K562 (cell line): ENCODE measurements around the gene NAIF1. TPM values are rescaled to one million over a fixed set of nuclear protein-coding genes. Genes with fewer than 3 reads are reported as not detected.

Experiments
- ATAC-seq: fragments of 200-7000 bp; cut with Tn5 transposase; 3 replicates; pipeline ENCODE4 v1.9.1; 2020; ENCODE audit warnings: moderate library complexity
- BruUV-seq: library from RNA; stranded (reverse); fragments of 400-500 nt; replicated peaks from 2 replicates; lab custom pipeline; 2021; lab: Mats Ljungman, UMichigan
- CTCF ChIA-PET: fragments of 300-600 bp; formaldehyde crosslinking; extraction: SDS; loops from one replicate; lab custom pipeline; 2021; ENCODE audit warnings: low intra/inter-chr PET ratio; lab: Yijun Ruan, JAX
- POLR2A ChIA-PET: fragments of 300-600, 350-650 bp; sonication (Branson Sonifier 250); formaldehyde crosslinking; extraction: SDS; loops from one replicate; lab custom pipeline; 2021; ENCODE audit warnings: antibody characterized with exemption, inconsistent platforms; lab: Yijun Ruan, JAX
- DNase-seq, 4 experiments: peaks; one replicate each; pipeline versions ENCODE4 v3.0.0 to v3.0.0-alpha.2; 2011 to 2018; ENCODE audit warnings: low spot score in 3 of 4, mixed read lengths in 3 of 4; ENCODE audit errors: extremely low read depth in 1 of 4
- FAIRE-seq: peaks from 2 replicates; lab custom pipeline; 2011; peaks lifted over from hg19 to GRCh38; lab: Jason Lieb, UNC
- H2AFZ ChIP-seq: 2 replicates; pipeline ENCODE4 v1.6.0; 2011; ENCODE audit warnings: low read depth, low read length, control low read depth, inconsistent platforms
- H3K27ac ChIP-seq: fragments of 200-600 bp; 3 replicates; pipeline ENCODE4 v1.8.0; 2011; ENCODE audit warnings: low read depth, mild to moderate bottlenecking, control low read depth, inconsistent platforms, low read length, moderate library complexity, mixed read lengths; ENCODE audit errors: extremely low read depth
- H3K27me3 ChIP-seq, 2 experiments: fragments of 300-600 bp in 1 of 2; 2 replicates in 1 of 2; 3 replicates in 1 of 2; pipeline versions ENCODE4 v1.6.0 to v1.8.0; 2011; ENCODE audit warnings: inconsistent platforms in 2 of 2, low read length in 2 of 2, mild to moderate bottlenecking in 1 of 2, mixed read lengths in 1 of 2, moderate library complexity in 1 of 2; ENCODE audit not compliant: control insufficient read depth in 2 of 2, insufficient read depth in 2 of 2
- H3K36me3 ChIP-seq: fragments of 300-600 bp; 3 replicates; pipeline ENCODE4 v1.8.0; 2011; ENCODE audit warnings: mild to moderate bottlenecking, low read length, inconsistent platforms; ENCODE audit not compliant: control insufficient read depth, insufficient read depth
- H3K4me1 ChIP-seq, 2 experiments: fragments of 200-600 bp in 1 of 2; replicated peaks in 1 of 2; 2 replicates in 1 of 2; 3 replicates in 1 of 2; pipeline versions ENCODE4 v1.5.1 to v1.8.0; 2011; ENCODE audit warnings: inconsistent platforms in 2 of 2, low read length in 2 of 2, mild to moderate bottlenecking in 1 of 2, mixed read lengths in 1 of 2, moderate library complexity in 1 of 2; ENCODE audit not compliant: control insufficient read depth in 2 of 2, insufficient read depth in 2 of 2
- H3K4me2 ChIP-seq: 2 replicates; pipeline ENCODE4 v1.6.1; 2011; ENCODE audit warnings: low read length, control low read depth, inconsistent platforms, mixed read lengths; ENCODE audit not compliant: insufficient read depth
- H3K4me3 ChIP-seq: fragments of 200-600 bp; sonication (generic), shearing (Covaris generic); 2 replicates; pipeline ENCODE4 v1.5.1; 2016; ENCODE audit warnings: control low read depth, inconsistent platforms
- H3K79me2 ChIP-seq: fragments of 200-600 bp; 3 replicates; pipeline ENCODE4 v1.8.0; 2011; ENCODE audit warnings: low read length, inconsistent platforms; ENCODE audit not compliant: control insufficient read depth, insufficient read depth
- H3K9ac ChIP-seq, 2 experiments: 2 replicates each; pipeline versions ENCODE4 v1.6.0 to v1.6.1; 2011; ENCODE audit warnings: low read depth in 2 of 2, low read length in 2 of 2, control low read depth in 1 of 2, inconsistent platforms in 1 of 2, mild to moderate bottlenecking in 1 of 2, mixed read lengths in 1 of 2; ENCODE audit not compliant: insufficient read depth in 1 of 2
- H3K9me1 ChIP-seq: one replicate; pipeline ENCODE4 v1.6.0; 2011; ENCODE audit warnings: inconsistent platforms, mild to moderate bottlenecking, low read length, moderate library complexity; ENCODE audit not compliant: control insufficient read depth, insufficient read depth
- H3K9me3 ChIP-seq: replicated peaks from 2 replicates; pipeline ENCODE4 v1.5.1; 2011; ENCODE audit warnings: low read depth, low read length, inconsistent platforms; ENCODE audit not compliant: control insufficient read depth, insufficient read depth
- H4K20me1 ChIP-seq: replicated peaks from 2 replicates; pipeline ENCODE4 v1.6.1; 2011; ENCODE audit warnings: low read length, inconsistent platforms, mixed read lengths; ENCODE audit not compliant: control insufficient read depth, insufficient read depth
- BMI1 ChIP-seq: fragments of 150-350 bp; IDR thresholded peaks from 2 replicates; pipeline ENCODE4 v1.6.1; 2014; ENCODE audit warnings: low read length
- CBX1 ChIP-seq: sonication (generic); IDR thresholded peaks from 2 replicates; pipeline ENCODE4 v1.6.1; 2016; ENCODE audit warnings: antibody characterized with exemption, low read depth, mild to moderate bottlenecking
- HLTF ChIP-seq: fragments of 450-650 bp; IDR thresholded peaks from 2 replicates; pipeline ENCODE4 v1.6.1; 2016
- KAT2B ChIP-seq: IDR thresholded peaks from one replicate; pipeline ENCODE4 v1.6.1; 2012; ENCODE audit warnings: low read depth, mild to moderate bottlenecking, control low read depth, inconsistent platforms, low read length, moderate library complexity
- NFXL1 ChIP-seq: fragments of 450-650 bp; formaldehyde crosslinking; IDR thresholded peaks from 2 replicates; pipeline ENCODE4 v1.4.0; 2021; ENCODE audit warnings: mild to moderate bottlenecking
- POLR2AphosphoS5 ChIP-seq: IDR thresholded peaks from 2 replicates; pipeline ENCODE4 v1.6.1; 2011; ENCODE audit warnings: mild to moderate bottlenecking, low read depth, low read length, moderate library complexity; ENCODE audit not compliant: control insufficient read depth, insufficient read depth
- RBBP5 ChIP-seq: fragments of 200-600 bp; sonication (generic); IDR thresholded peaks from 2 replicates; pipeline ENCODE4 v1.6.1; 2012; ENCODE audit warnings: borderline replicate concordance, mild to moderate bottlenecking, low read length, control low read depth, inconsistent platforms; ENCODE audit not compliant: insufficient read depth, poor library complexity, severe bottlenecking
- SIN3A ChIP-seq, 2 experiments: fragments of 150-350 bp in 1 of 2; IDR thresholded peaks; 2 replicates each; pipeline ENCODE4 v1.6.1; 2011 to 2016; ENCODE audit warnings: borderline replicate concordance in 2 of 2, low read depth in 2 of 2, low read length in 2 of 2, mild to moderate bottlenecking in 2 of 2, moderate library complexity in 2 of 2; ENCODE audit not compliant: control insufficient read depth in 1 of 2
- SIX5 ChIP-seq, 2 experiments: IDR thresholded peaks; 2 replicates each; pipeline ENCODE4 v1.6.1; 2011; ENCODE audit warnings: low read length in 2 of 2, borderline replicate concordance in 1 of 2, low read depth in 1 of 2, mild to moderate bottlenecking in 1 of 2, moderate library complexity in 1 of 2; ENCODE audit not compliant: insufficient read depth in 1 of 2
- SNIP1 ChIP-seq: fragments of 450-650 bp; IDR thresholded peaks from 2 replicates; pipeline ENCODE4 v1.7.1; 2017; ENCODE audit warnings: low read depth, mild to moderate bottlenecking
- SREBF1 ChIP-seq: fragments of 150-350 bp; IDR thresholded peaks from 2 replicates; pipeline ENCODE4 v1.6.1; 2014; ENCODE audit warnings: antibody characterized with exemption, low read depth, low read length, borderline replicate concordance
- TAF1 ChIP-seq: IDR thresholded peaks from 2 replicates; pipeline ENCODE4 v1.6.1; 2011; ENCODE audit warnings: mild to moderate bottlenecking, low read length, moderate library complexity; ENCODE audit not compliant: insufficient read depth, control insufficient read depth, severe bottlenecking; ENCODE audit errors: extremely low read depth
- ZBTB9 ChIP-seq: fragments of 450-650 bp; formaldehyde crosslinking; IDR thresholded peaks from 2 replicates; pipeline ENCODE4 v1.4.0; 2020; ENCODE audit warnings: mild to moderate bottlenecking, moderate library complexity
- ZKSCAN8 ChIP-seq: fragments of 200-800 bp; sonication (Bioruptor generic); IDR thresholded peaks from 2 replicates; pipeline ENCODE4 v1.6.1; 2016; ENCODE audit warnings: missing genetic modification characterization, missing compliant biosample characterization
- ZNF133 ChIP-seq: fragments of 250-450 bp; sonication (Bioruptor Pico); IDR thresholded peaks from 2 replicates; pipeline ENCODE4 v1.4.0; 2020; ENCODE audit warnings: mild to moderate bottlenecking
- ZNF282 ChIP-seq: sonication (generic); formaldehyde crosslinking; IDR thresholded peaks from 2 replicates; pipeline ENCODE4 v1.8.1; 2023; ENCODE audit warnings: missing genetic modification reagents
- ZSCAN29 ChIP-seq: fragments of 450-650 bp; IDR thresholded peaks from 2 replicates; pipeline ENCODE4 v1.6.1; 2017
- WGBS: fragments of 100-300 bp; shearing (Covaris generic); methylation state at CpG from one replicate; pipeline ENCODE4 v1.1.6; 2016; ENCODE audit warnings: low coverage, mixed read lengths; ENCODE audit not compliant: insufficient coverage; ENCODE audit errors: missing lambda C conversion rate; 5-methylcytosine and 5-hydroxymethylcytosine counted together
- in situ Hi-C: fragments of 300-500 bp; cut with MboI; formaldehyde crosslinking; loops from 4 replicates; pipeline ENCODE4 v1.15.0; 2018; ENCODE audit warnings: inconsistent platforms, mixed read lengths
- intact Hi-C: fragments of 100-400 bp; cut with micrococcal nuclease; formaldehyde crosslinking; loops from 2 replicates; pipeline ENCODE4 v1.14.2; 2022
- polyA plus RNA-seq, 8 experiments: library from polyadenylated mRNA; depleted of rRNA in 4 of 8; stranded (reverse) in 5 of 8; unstranded in 3 of 8; fragments of >200 nt; fragmentation: Nextera tagmentation in 2 of 8; fragmentation: Illumina TruSeq in 1 of 8; extraction: Ambion mirVana in 2 of 8; extraction: Trizol in 1 of 8; gene quantifications; 2 replicates each; pipeline versions ENCODE4 v1.2.1 to v1.2.3, GENCODE V29; 2011 to 2014; ENCODE audit warnings: inconsistent platforms in 1 of 8, missing spikeins in 1 of 8
- total RNA-seq, 7 experiments: library from RNA; depleted of rRNA in 6 of 7; stranded (reverse); fragments of >200 nt in 6 of 7; fragmentation: Illumina TruSeq in 2 of 7; extraction: Trizol in 2 of 7; gene quantifications; 2 replicates each; pipeline versions ENCODE4 v1.2.1 to v1.2.3, GENCODE V29; 2011 to 2021; ENCODE audit warnings: low replicate concordance in 1 of 7
- TF ChIP-seq, protein P1 (sequence below), 2 experiments: fragments of 450-650 bp in 1 of 2; sonication (generic) in 1 of 2; formaldehyde crosslinking in 1 of 2; IDR thresholded peaks in 1 of 2; conservative IDR thresholded peaks in 1 of 2; 2 replicates each; pipeline versions ENCODE4 v1.6.1 to v1.8.1; 2016 to 2023; ENCODE audit warnings: mild to moderate bottlenecking in 2 of 2, moderate library complexity in 2 of 2, inconsistent platforms in 1 of 2, missing genetic modification reagents in 1 of 2
- TF ChIP-seq, protein P2 (sequence below): fragments of 250-450 bp; sonication (Bioruptor Pico); IDR thresholded peaks from 2 replicates; pipeline ENCODE4 v1.9.0; 2021; ENCODE audit warnings: mild to moderate bottlenecking, inconsistent platforms

NAIF1 gene
- total and polyA plus RNA-seq, 9 of the 15 experiments (the other 6 are each of a cell fraction or from before 2014, with no cell fraction given), result 4.8 to 26.6 (median 17.2) TPM

GRCh38 chr9:128045831-128046230 is 21.3 kb downstream of the NAIF1 start:
- BruUV-seq, result no TSS peak

More at GRCh38 chr9:128045831-128046230, 21.3 kb downstream of the NAIF1 start:
- FAIRE-seq, result no peak
- no peaks in the 10 kb centered on the region for H3K36me3 ChIP-seq
- no peak overlapping the region for H3K4me2 ChIP-seq
- H3K4me3 ChIP-seq, result no peak overlapping the region
- no peak overlapping the region for H2AFZ ChIP-seq
- no peaks in the 10 kb centered on the region for H3K79me2 ChIP-seq
- no peaks in the 10 kb centered on the region for H3K9me1 ChIP-seq
- H3K9ac ChIP-seq, result no peak overlapping the region
- intact Hi-C loops (no loop called here), in situ Hi-C loops (no loop called here)
- ChIA-PET CTCF (no interaction called here), POLR2A (interaction anchor here (1.1 to 1.5 kb wide), 3 partner anchors 17 to 30 kb away, joined by 3 to 4 read pairs (median 3); partner anchors contain the start of gene NAIF1)
- TF ChIP-seq RBBP5 (no peak), BMI1 (no peak), POLR2AphosphoS5 (no peak), ZNF282 (CRISPR knock-in tag) (no peak), SIN3A (IDR thresholded peaks at IDR 0.05; ENCODE audit: borderline replicate concordance in 2 of 2, control insufficient read depth in 1 of 2, low read depth in 2 of 2, low read length in 2 of 2) (no peak), SNIP1 (no peak), ZBTB9 (no peak), CBX1 (no peak), SREBF1 (no peak), TAF1 (no peak), KAT2B (no peak), SIX5 (IDR thresholded peaks at IDR 0.05; ENCODE audit: borderline replicate concordance in 1 of 2, insufficient read depth in 1 of 2, low read depth in 1 of 2, low read length in 2 of 2) (no peak), HLTF (no peak), NFXL1 (CRISPR knock-in tag) (no peak), ZNF133 (CRISPR knock-in tag) (no peak), ZKSCAN8 (CRISPR knock-in tag) (no peak), ZSCAN29 (no peak)
- TF ChIP-seq, protein P1, sequence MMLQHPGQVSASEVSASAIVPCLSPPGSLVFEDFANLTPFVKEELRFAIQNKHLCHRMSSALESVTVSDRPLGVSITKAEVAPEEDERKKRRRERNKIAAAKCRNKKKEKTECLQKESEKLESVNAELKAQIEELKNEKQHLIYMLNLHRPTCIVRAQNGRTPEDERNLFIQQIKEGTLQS (IDR thresholded peaks at IDR 0.05), result no peak
- TF ChIP-seq, protein P1 (CRISPR knock-in tag; conservative IDR thresholded peaks at IDR 0.05), result no peak
- TF ChIP-seq, protein P2, sequence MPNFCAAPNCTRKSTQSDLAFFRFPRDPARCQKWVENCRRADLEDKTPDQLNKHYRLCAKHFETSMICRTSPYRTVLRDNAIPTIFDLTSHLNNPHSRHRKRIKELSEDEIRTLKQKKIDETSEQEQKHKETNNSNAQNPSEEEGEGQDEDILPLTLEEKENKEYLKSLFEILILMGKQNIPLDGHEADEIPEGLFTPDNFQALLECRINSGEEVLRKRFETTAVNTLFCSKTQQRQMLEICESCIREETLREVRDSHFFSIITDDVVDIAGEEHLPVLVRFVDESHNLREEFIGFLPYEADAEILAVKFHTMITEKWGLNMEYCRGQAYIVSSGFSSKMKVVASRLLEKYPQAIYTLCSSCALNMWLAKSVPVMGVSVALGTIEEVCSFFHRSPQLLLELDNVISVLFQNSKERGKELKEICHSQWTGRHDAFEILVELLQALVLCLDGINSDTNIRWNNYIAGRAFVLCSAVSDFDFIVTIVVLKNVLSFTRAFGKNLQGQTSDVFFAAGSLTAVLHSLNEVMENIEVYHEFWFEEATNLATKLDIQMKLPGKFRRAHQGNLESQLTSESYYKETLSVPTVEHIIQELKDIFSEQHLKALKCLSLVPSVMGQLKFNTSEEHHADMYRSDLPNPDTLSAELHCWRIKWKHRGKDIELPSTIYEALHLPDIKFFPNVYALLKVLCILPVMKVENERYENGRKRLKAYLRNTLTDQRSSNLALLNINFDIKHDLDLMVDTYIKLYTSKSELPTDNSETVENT (CRISPR knock-in tag), result no peak
- 67% methylated on average over 1 of the region's 1 CpG for WGBS
- no peak for ATAC-seq
- peaks cover 12 to 14% of the 10 kb centered on the region in 2 experiments for H3K4me1 ChIP-seq
- H3K27ac ChIP-seq, result no peak overlapping the region
- H4K20me1 ChIP-seq, result no peaks in the 10 kb centered on the region
- H3K9me3 ChIP-seq, result no peaks in the 10 kb centered on the region
- no peaks in the 10 kb centered on the region for H3K27me3 ChIP-seq
- DNase-seq, result no peak
